NCI-H510A (cell line): ENCODE measurements around the gene FSTL5.

Source experiments
- DNase-seq: peaks from one replicate; lab custom pipeline; 2025; lab: John Stamatoyannopoulos, UW

FSTL5 gene

GRCh38 chr4:161577579-161578301 is 586.1 kb downstream of the FSTL5 start:
- no peak for DNase-seq

- DNase-seq, result no peak
Measured at GRCh38 chr4:161573836-161574235, 590.0 kb downstream of the FSTL5 start.

DNA sequence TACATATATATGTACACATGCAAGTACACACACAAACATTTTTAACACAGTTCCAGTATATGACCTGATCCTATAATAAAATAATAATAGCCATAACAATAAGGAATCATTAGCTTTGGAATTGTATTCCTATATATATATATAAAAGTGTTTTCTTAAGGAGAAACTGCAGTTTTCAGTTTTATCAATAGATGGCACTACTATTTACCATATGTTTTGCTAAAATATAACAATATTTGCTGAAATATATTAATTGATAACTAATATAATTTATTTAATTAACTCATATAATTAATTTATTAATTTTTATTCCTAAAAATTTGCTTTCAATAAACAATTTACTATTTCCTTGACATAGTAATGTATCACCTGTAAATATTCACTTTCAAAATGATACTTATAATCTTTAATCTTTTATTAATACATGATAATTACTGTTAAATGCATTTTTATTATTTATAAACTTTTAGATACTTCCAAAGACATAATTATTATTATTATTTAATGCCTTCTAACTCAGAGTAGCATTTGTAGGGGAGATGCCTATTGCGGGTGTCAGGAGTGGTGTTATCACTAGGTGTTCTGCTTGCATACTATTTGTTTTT is 599.5 kb downstream of the FSTL5 start:
- DNase-seq, result no peak

- no peak for DNase-seq
Measured at GRCh38 chr4:161555689-161556660, 607.8 kb downstream of the FSTL5 start.

GRCh38 chr4:161554372-161554990 is 609.3 kb downstream of the FSTL5 start:
- DNase-seq, result no peak

GRCh38 chr4:161546902-161547301 is 616.9 kb downstream of the FSTL5 start:
- DNase-seq, result no peak

DNA sequence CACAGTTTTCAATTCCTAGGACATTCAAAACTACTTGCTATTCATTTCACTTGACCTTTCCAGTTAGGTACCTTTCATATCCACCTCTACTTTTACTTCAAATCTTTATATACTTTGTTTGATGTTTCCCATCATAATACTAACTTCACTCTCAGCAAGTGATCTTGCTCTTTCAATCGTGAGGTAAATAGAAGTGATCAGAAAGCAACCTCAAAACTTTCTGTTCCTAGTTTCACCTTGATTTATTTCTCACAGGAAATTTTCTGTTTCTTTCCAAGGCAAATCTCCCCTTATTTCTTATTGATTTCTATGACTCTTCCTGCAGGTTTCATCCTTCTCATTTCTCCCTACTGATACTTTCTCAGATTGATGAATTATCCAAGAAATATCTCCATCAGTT is 623.5 kb downstream of the FSTL5 start:
- no peak for DNase-seq

GRCh38 chr4:161538941-161539340 is 624.9 kb downstream of the FSTL5 start:
- DNase-seq, result no peak

DNA sequence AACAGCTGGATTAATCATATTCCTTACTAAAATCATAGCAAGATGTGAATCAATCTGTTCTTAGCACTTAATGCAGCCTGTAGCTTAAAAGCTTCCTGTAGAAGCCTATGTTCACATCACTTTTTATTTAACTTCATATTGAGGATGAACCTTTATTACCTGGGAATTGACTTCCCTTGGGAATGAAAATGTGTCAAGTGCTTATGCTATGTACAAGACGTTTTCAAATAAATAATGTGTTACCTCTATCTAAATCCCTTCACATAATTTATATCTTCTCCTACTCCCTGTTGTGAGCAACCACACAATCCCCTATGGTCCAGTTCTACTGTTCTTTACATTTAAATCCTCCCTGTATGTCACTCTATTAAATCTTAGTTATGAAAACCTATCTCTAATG is 633.1 kb downstream of the FSTL5 start:
- no peak for DNase-seq

- no peak for DNase-seq
Measured at GRCh38 chr4:161525121-161525520, 638.7 kb downstream of the FSTL5 start.

DNA sequence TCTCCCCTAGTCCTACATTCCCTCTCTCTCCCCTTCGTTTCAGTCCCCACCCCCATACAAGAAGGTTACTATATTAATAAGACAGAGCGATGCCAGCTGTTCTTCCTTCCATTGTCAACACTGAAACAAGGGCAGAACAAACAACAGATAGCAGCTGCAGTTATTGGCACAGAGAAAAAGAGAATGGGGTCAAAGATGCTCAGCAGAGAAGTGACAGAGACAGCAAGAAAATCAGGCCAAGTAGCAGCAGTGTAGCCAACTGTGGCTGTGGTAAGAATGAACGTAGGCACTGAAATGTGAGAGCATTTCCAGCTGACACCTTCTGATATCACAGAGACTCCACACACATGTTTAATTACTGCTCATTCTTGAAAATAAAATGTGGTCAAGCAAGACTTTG is 641.8 kb downstream of the FSTL5 start:
- peak; percentile 22 for DNase-seq

DNA sequence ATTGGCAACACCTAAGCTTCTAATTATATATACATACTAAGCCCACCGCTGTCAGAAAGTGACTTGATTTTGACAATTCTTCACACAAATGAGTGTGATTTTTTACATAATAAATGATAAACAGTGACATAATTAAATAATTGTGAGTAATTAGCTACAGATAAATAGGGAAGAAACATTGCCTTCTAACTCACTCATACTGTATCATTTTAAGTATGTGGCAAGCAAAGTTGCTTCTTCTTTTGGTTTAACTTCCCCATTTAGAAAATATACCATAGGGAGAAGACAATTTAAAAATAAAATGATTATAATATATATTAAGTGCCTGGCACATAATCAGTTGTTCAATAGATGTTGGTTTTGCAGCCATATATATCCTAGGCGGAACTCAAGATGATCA is 644.2 kb downstream of the FSTL5 start:
- no peak for DNase-seq

- DNase-seq, result no peak
Measured at GRCh38 chr4:161517941-161518340, 645.9 kb downstream of the FSTL5 start.

- DNase-seq, result no peak
Measured at GRCh38 chr4:161505141-161505540, 658.7 kb downstream of the FSTL5 start.

DNA sequence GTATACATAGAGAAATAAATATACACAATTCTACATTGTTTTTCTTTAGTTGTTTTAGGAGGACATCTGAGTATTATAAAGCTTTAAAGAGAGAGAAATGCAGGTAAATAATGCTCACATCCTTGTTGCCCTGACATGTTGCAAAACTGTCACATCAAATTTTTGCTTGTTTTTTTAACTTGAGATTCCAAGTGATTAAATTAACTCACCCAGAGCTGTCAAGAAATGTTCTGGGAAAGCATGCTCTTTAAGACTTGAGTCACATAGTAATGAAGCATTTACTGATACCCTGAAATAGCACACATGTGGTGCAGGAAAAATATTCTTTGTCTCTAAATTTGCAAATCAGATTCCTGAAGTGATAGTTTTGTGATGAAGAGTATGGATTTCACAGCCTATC is 665.6 kb downstream of the FSTL5 start:
- DNase-seq, result no peak

DNA sequence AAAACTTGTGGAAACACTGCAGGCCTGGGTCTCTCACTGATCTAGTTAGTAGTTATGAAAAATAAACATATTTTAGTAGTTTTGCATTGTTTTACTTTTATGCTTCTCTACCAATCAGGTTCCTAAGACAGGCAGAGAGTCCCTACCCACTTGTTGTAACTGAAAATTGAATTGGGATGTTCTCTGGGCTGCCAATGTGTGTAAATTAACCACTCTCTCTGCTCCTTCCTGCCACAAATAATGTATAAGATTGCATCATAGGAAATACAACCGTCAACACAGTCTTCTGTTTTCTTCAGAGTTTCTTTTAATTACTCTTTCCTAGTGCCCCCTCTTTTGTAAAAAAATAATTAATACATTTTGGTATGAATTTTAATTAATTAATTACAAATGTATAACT is 677.3 kb downstream of the FSTL5 start:
- DNase-seq, result no peak

DNA sequence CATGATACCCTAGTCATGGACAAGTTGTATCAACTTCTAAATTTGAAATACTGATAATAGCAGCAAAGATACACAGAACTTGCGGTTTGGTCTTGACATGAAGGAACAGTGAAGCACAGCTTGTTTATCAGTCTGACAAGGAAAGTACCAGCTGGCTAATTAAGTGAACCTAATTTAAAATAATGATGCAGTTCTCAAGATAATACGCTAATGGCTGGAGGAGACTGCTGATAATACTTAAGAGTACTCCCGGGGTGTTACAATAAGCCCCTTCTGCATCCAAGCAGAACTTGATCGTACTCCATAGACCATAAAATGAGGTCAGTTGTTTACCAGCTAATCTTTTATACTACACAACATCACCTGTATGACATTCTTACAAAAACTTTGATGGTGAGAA is 697.5 kb downstream of the FSTL5 start:
- DNase-seq, result no peak

DNA sequence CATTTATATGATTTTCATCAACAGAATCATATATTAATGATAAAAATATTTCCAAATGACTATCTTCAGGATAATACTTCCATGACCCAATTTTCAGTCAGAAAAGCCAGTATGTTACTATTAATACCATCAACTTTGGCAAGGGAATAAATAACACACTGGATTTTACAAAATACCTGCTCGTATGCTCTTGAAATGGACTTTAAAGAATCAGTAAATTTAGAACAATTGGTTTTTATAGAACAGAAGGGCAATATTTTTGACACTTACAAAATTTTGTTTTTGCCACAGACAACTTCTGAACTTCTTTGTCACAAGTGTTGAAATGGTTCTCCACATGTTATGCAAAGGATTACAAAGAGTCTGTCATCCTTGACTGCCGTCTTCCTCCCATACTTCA is 700.4 kb downstream of the FSTL5 start:
- no peak for DNase-seq

DNA sequence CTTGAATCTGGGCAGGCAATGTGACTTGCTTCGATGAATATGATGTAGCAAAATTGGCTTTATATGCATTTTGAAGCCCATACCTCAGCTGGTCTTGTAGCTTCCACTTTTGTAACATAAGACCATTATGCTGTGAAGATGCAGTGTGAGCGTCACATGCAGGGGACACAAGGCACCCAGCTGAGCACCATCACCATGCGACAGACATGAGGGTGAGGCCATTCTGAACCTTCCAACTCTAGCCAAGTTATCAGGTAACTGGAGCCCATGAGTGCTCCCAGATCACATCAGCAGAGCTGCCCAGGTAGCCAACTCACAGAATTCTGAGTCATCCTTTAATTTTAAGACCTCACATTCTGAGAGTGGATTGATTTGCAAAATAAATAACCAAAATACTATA is 705.9 kb downstream of the FSTL5 start:
- no peak for DNase-seq

DNA sequence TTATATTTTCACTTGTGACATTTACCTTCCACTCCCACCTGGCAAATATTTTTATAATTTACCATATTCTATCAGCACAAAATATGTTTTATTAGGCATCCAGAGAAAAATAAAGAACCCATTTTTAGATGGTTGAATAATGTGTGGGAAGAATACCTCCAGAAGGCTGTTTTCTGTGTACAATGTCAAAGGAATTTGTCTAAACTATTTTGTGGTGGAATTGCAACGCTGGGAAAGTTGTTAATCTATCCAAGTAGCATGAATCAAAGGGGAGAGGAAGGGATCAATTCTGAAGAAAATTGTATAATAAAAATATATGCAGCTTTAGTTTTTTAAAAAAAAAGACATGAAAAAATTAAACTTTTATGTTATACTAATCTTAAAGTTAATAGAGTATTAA is 706.5 kb downstream of the FSTL5 start:
- DNase-seq, result no peak

- no peak for DNase-seq
Measured at GRCh38 chr4:161454860-161455259, 708.9 kb downstream of the FSTL5 start.

DNA sequence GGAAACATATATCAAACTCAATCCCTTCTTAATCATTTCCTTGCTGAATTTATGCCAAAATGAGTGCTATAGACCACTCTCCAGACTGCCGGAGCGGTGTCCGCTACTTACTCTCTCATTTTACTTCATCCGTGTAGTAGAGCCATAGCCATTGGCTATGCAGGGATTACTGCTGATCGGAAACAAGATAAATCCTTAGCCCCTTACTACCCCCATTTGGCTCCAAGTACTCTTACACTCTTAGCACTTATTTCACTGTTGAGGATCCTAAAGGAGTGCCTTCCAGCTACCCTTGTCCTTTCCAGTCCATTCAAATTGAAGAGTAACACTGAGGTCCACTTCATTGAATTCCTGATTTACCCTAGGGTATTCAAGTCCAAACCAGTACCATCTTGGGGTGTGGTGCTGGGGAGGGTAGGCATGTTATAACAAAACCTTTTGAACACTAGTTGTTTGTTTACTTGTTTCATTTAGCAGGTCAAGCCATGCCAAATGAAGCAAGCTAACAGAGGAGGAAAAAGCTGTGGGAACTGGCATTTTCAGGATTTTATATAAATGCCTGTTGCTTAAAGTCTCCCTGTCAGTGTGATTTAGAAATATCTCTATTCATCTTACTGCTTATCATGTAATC is 715.1 kb downstream of the FSTL5 start:
- no peak for DNase-seq
